Stimulated activated CD4-positive, alpha-beta T cell treated with anti-CD3 and anti-CD28 coated beads, Interleukin-15, amount 100 ng/mL, for 48 hours (primary cell): ENCODE measurements around the gene KCTD13.
"Not testable (repeated sequence)": the region's sequence is repeated elsewhere in the genome, so short reads cannot be mapped to it uniquely, and the experiment has no call there.

Experiments used
- DNase-seq, 2 donors: peaks; one replicate each; pipeline ENCODE4 v3.0.0-alpha.2; 2020; ENCODE audit warnings: low read depth in 2 of 2

Gene KCTD13

GRCh38 chr16:29878172-29878571 is 47.9 kb downstream of the KCTD13 start:
- DNase-seq, result no peak

- DNase-seq, result peak; percentile 59 to 63
Observed at GRCh38 chr16:29877266-29877961, 48.6 kb downstream of the KCTD13 start.

GRCh38 chr16:29876594-29877249 is 49.3 kb downstream of the KCTD13 start:
- DNase-seq, result peak in 1 of 2 donors; percentile 28

GRCh38 chr16:29876217-29876593 is 49.8 kb downstream of the KCTD13 start:
- no peak for DNase-seq

- DNase-seq, result no peak
Observed at GRCh38 chr16:29875206-29875605, 50.8 kb downstream of the KCTD13 start.

- DNase-seq, result no peak
Observed at GRCh38 chr16:29873319-29873718, 52.7 kb downstream of the KCTD13 start.

- no peak for DNase-seq
Observed at GRCh38 chr16:29871822-29872546, 54.0 kb downstream of the KCTD13 start.

- DNase-seq, result not testable (repeated sequence)
Observed at GRCh38 chr16:29869067-29869466, 57.0 kb downstream of the KCTD13 start.

- DNase-seq, result no peak
Observed at GRCh38 chr16:29868396-29869009, 57.5 kb downstream of the KCTD13 start.

GRCh38 chr16:29864205-29864604 is 61.8 kb downstream of the KCTD13 start:
- no peak for DNase-seq

GRCh38 chr16:29863669-29863984 is 62.4 kb downstream of the KCTD13 start:
- DNase-seq, result no peak

GRCh38 chr16:29862884-29863668 is 63.0 kb downstream of the KCTD13 start, which contains the start of gene CDIPT:
TSS of gene CDIPT (minus strand) at chr16:29863226. CDS start at chr16:29862857, 369 bp downstream.
- peak; percentile 91 to 92 for DNase-seq

- DNase-seq, result no peak
Observed at GRCh38 chr16:29862383-29862883, 63.6 kb downstream of the KCTD13 start.

- DNase-seq, result no peak
Observed at GRCh38 chr16:29860218-29860617, 65.8 kb downstream of the KCTD13 start.

GRCh38 chr16:29858974-29859373 is 67.1 kb downstream of the KCTD13 start:
- no peak for DNase-seq

- DNase-seq, result no peak
Observed at GRCh38 chr16:29858149-29858849, 67.7 kb downstream of the KCTD13 start.

GRCh38 chr16:29857133-29857760 is 68.8 kb downstream of the KCTD13 start:
- no peak for DNase-seq
